H9 (cell line): ENCODE measurements around the gene IGIP. TPM values are rescaled to one million over a fixed set of nuclear protein-coding genes. Genes with fewer than 3 reads are reported as not detected.

ENCODE experiments used
- DNase-seq: peaks from one replicate; pipeline ENCODE4 v3.0.0-alpha.2; 2017
- H2AFZ ChIP-seq: one replicate; pipeline ENCODE4 v1.6.1; 2013; ENCODE audit warnings: mild to moderate bottlenecking, low read length, control low read depth, moderate library complexity
- H2AK5ac ChIP-seq: 2 replicates; pipeline ENCODE4 v1.6.1; 2013; ENCODE audit warnings: low read length, control low read depth, mixed read lengths; ENCODE audit not compliant: insufficient read length
- H2BK120ac ChIP-seq: one replicate; pipeline ENCODE4 v1.6.1; 2013; ENCODE audit warnings: low read depth, mild to moderate bottlenecking, low read length, control low read depth, inconsistent platforms; ENCODE audit not compliant: poor library complexity, severe bottlenecking
- H2BK12ac ChIP-seq: 2 replicates; pipeline ENCODE4 v1.6.1; 2013; ENCODE audit warnings: low read length, control low read depth, mixed read lengths, low read depth; ENCODE audit not compliant: insufficient read length
- H2BK15ac ChIP-seq: 2 replicates; pipeline ENCODE4 v1.6.1; 2013; ENCODE audit warnings: low read depth, low read length, control low read depth
- H2BK20ac ChIP-seq: one replicate; pipeline ENCODE4 v1.6.1; 2013; ENCODE audit warnings: low read depth, mild to moderate bottlenecking, low read length, control low read depth, inconsistent platforms; ENCODE audit not compliant: poor library complexity, severe bottlenecking
- H2BK5ac ChIP-seq: 2 replicates; pipeline ENCODE4 v1.6.1; 2013; ENCODE audit warnings: low read length, control low read depth, mixed read lengths; ENCODE audit not compliant: insufficient read length
- H3K14ac ChIP-seq: 2 replicates; pipeline ENCODE4 v1.6.1; 2013; ENCODE audit warnings: low read length, control low read depth; ENCODE audit not compliant: insufficient read depth
- H3K18ac ChIP-seq: 2 replicates; pipeline ENCODE4 v1.6.1; 2013; ENCODE audit warnings: low read depth, mild to moderate bottlenecking, mixed read lengths, low read length, control low read depth; ENCODE audit not compliant: insufficient read length
- H3K23ac ChIP-seq: 2 replicates; pipeline ENCODE4 v1.6.1; 2013; ENCODE audit warnings: low read length, control low read depth, mixed read lengths, low read depth; ENCODE audit not compliant: insufficient read length
- H3K23me2 ChIP-seq: 2 replicates; pipeline ENCODE4 v1.6.1; 2013; ENCODE audit warnings: low read depth, mild to moderate bottlenecking, mixed read lengths, low read length, control low read depth; ENCODE audit not compliant: insufficient read length, poor library complexity, severe bottlenecking
- H3K27ac ChIP-seq: 2 replicates; pipeline ENCODE4 v1.5.1; 2013; ENCODE audit warnings: low read length, control low read depth, mixed read lengths, low read depth; ENCODE audit not compliant: insufficient read length
- H3K27me3 ChIP-seq: 2 replicates; pipeline ENCODE4 v1.6.1; 2013; ENCODE audit warnings: low read length, control low read depth, inconsistent platforms; ENCODE audit not compliant: insufficient read depth
- H3K4ac ChIP-seq: 2 replicates; pipeline ENCODE4 v1.6.1; 2013; ENCODE audit warnings: low read depth, mild to moderate bottlenecking, control low read depth, inconsistent platforms, low read length, moderate library complexity
- H3K4me1 ChIP-seq: 2 replicates; pipeline ENCODE4 v1.6.1; 2013; ENCODE audit warnings: low read length, control low read depth, inconsistent platforms; ENCODE audit not compliant: insufficient read depth
- H3K4me2 ChIP-seq: 2 replicates; pipeline ENCODE4 v1.6.1; 2013; ENCODE audit warnings: low read length, control low read depth, mixed read lengths; ENCODE audit not compliant: insufficient read length, insufficient read depth
- H3K56ac ChIP-seq: 2 replicates; pipeline ENCODE4 v1.6.1; 2013; ENCODE audit warnings: low read depth, mild to moderate bottlenecking, mixed read lengths, low read length, control low read depth; ENCODE audit not compliant: insufficient read length
- H3K79me1 ChIP-seq: 2 replicates; pipeline ENCODE4 v1.6.1; 2013; ENCODE audit warnings: low read depth, mild to moderate bottlenecking, moderate library complexity, low read length, control low read depth, inconsistent platforms; ENCODE audit not compliant: insufficient read depth, poor library complexity, severe bottlenecking
- H3K79me2 ChIP-seq: 2 replicates; pipeline ENCODE4 v1.6.1; 2013; ENCODE audit warnings: low read length, control low read depth, inconsistent platforms; ENCODE audit not compliant: insufficient read depth
- H3K9ac ChIP-seq: 2 replicates; pipeline ENCODE4 v1.6.1; 2013; ENCODE audit warnings: low read length, control low read depth, mixed read lengths; ENCODE audit not compliant: insufficient read length; ENCODE audit errors: extremely low read depth
- H3K9me3 ChIP-seq: one replicate; pipeline ENCODE4 v1.6.1; 2013; ENCODE audit warnings: low read depth, low read length, inconsistent platforms; ENCODE audit not compliant: control insufficient read depth
- H3T11ph ChIP-seq: one replicate; pipeline ENCODE4 v1.6.1; 2013; ENCODE audit warnings: mild to moderate bottlenecking, low read length, control low read depth, inconsistent platforms
- H4K20me1 ChIP-seq: one replicate; pipeline ENCODE4 v1.6.1; 2013; ENCODE audit not compliant: control insufficient read depth, insufficient read length, insufficient read depth
- H4K5ac ChIP-seq: 2 replicates; pipeline ENCODE4 v1.6.1; 2013; ENCODE audit warnings: low read depth, mild to moderate bottlenecking, mixed read lengths, low read length, control low read depth; ENCODE audit not compliant: insufficient read length
- H4K8ac ChIP-seq: replicated peaks from 2 replicates; pipeline ENCODE4 v1.6.1; 2013; ENCODE audit warnings: low read length, control low read depth, mixed read lengths, low read depth; ENCODE audit not compliant: insufficient read length
- H4K91ac ChIP-seq: 2 replicates; pipeline ENCODE4 v1.6.1; 2013; ENCODE audit warnings: low read depth, mild to moderate bottlenecking, moderate library complexity, mixed read lengths, low read length, control low read depth; ENCODE audit not compliant: insufficient read length
- H3K27ac Mint-ChIP-seq, 3 experiments: 2 replicates in 2 of 3; 3 replicates in 1 of 3; pipeline ENCODE4 v1.8.0; 2020 to 2021; ENCODE audit warnings: mixed read lengths in 3 of 3, mild to moderate bottlenecking in 1 of 3, moderate library complexity in 1 of 3
- H3K27me3 Mint-ChIP-seq: 2 replicates; pipeline ENCODE4 v1.8.0; 2021; ENCODE audit warnings: low read depth, mild to moderate bottlenecking, moderate library complexity, mixed read lengths
- H3K36me3 Mint-ChIP-seq, 3 experiments: 2 replicates in 2 of 3; 3 replicates in 1 of 3; pipeline ENCODE4 v1.8.0; 2020 to 2021; ENCODE audit warnings: low read depth in 3 of 3, mixed read lengths in 3 of 3; ENCODE audit not compliant: insufficient read depth in 1 of 3
- H3K4me1 Mint-ChIP-seq, 2 experiments: 2 replicates each; pipeline ENCODE4 v1.8.0; 2020; ENCODE audit warnings: mixed read lengths in 2 of 2
- H3K4me3 Mint-ChIP-seq, 2 experiments: 2 replicates in 1 of 2; 3 replicates in 1 of 2; pipeline ENCODE4 v1.8.0; 2020 to 2021; ENCODE audit warnings: mild to moderate bottlenecking in 2 of 2, mixed read lengths in 2 of 2, moderate library complexity in 1 of 2
- H3K9me3 Mint-ChIP-seq, 2 experiments: 2 replicates in 1 of 2; 3 replicates in 1 of 2; pipeline ENCODE4 v1.8.0; 2020; ENCODE audit warnings: mild to moderate bottlenecking in 2 of 2, mixed read lengths in 2 of 2, moderate library complexity in 1 of 2
- WGBS: extraction: QIAGEN DNeasy Blood & Tissue Kit; methylation state at CpG from one replicate; pipeline ENCODE4 v1.1.7; 2013; ENCODE audit warnings: missing lambda C conversion rate, low lambda C conversion rate, mixed read lengths; ENCODE audit not compliant: insufficient read length; ENCODE audit errors: extremely low coverage; 5-methylcytosine and 5-hydroxymethylcytosine counted together
- total RNA-seq: library from RNA; stranded (reverse); gene quantifications from 2 replicates; pipeline ENCODE4 v1.2.1, GENCODE V29; 2021
- TF ChIP-seq, protein P1 (sequence below): fragments of 200-600 bp; sonication (generic); conservative IDR thresholded peaks from 3 replicates; pipeline ENCODE4 v1.8.0; 2021; ENCODE audit warnings: antibody characterized with exemption, mild to moderate bottlenecking

The IGIP gene
- total RNA-seq, 1 experiment from 2014 or later: 0.52 TPM

DNA sequence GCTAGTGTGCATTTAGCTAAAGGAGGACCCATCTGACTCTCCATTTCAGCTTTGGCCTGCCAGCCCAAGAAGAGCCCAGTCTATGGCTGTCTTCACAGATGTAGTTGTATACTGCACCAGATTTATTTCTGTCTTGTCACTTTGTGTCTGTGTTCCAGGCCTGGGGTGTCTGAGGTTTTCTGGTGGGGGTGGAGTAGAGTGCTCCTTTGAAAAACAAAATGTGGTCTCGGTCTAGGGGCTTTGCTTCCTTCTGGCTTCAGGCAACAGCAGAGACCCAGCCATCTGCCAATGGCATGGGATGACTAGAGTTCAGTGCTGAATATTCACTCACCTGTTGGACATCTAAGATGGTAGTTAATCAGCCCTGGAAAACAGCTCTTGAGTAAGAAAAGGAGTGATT, 10.9 kb downstream of the IGIP start:
- Histone ChIP-seq H2AK5ac (no peak overlapping the region), H3K23me2 (no peaks in the 10 kb centered on the region), H3K14ac (no peak overlapping the region), H3K79me1 (no peaks in the 10 kb centered on the region), H2BK5ac (no peak overlapping the region), H3K9ac (no peak overlapping the region), H2BK20ac (no peak overlapping the region), H3K18ac (no peak overlapping the region), H4K8ac (no peak overlapping the region), H3K27me3 (no peaks in the 10 kb centered on the region), H3K9me3 (no peaks in the 10 kb centered on the region), H3K4me2 (no peak overlapping the region), H4K20me1 (no peaks in the 10 kb centered on the region), H2BK15ac (no peak overlapping the region), H3K79me2 (no peaks in the 10 kb centered on the region), H3K56ac (no peak overlapping the region), H3T11ph (no peak overlapping the region), H2AFZ (no peak overlapping the region), H3K4ac (no peak overlapping the region), H4K5ac (no peak overlapping the region), H4K91ac (no peak overlapping the region), H3K23ac (no peak overlapping the region), H2BK12ac (no peak overlapping the region), H2BK120ac (no peak overlapping the region), H3K4me1 (no peaks in the 10 kb centered on the region), H3K27ac (no peak overlapping the region)
- Mint-ChIP-seq H3K4me3 (no peak overlapping the region), H3K27ac (no peak overlapping the region), H3K9me3 (no peaks in the 10 kb centered on the region), H3K27me3 (peaks cover 9% of the 10 kb centered on the region), H3K36me3 (no peaks in the 10 kb centered on the region), H3K4me1 (peaks cover 2 to 11% of the 10 kb centered on the region in 2 experiments; a peak in 3 of 4 replicates)
- TF ChIP-seq, protein P1, sequence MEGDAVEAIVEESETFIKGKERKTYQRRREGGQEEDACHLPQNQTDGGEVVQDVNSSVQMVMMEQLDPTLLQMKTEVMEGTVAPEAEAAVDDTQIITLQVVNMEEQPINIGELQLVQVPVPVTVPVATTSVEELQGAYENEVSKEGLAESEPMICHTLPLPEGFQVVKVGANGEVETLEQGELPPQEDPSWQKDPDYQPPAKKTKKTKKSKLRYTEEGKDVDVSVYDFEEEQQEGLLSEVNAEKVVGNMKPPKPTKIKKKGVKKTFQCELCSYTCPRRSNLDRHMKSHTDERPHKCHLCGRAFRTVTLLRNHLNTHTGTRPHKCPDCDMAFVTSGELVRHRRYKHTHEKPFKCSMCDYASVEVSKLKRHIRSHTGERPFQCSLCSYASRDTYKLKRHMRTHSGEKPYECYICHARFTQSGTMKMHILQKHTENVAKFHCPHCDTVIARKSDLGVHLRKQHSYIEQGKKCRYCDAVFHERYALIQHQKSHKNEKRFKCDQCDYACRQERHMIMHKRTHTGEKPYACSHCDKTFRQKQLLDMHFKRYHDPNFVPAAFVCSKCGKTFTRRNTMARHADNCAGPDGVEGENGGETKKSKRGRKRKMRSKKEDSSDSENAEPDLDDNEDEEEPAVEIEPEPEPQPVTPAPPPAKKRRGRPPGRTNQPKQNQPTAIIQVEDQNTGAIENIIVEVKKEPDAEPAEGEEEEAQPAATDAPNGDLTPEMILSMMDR: no peak
- DNase-seq: no peak
- WGBS: no CpG with 5 or more reads among the region's 1 CpG
